Activated CD8-positive, alpha-beta memory T cell treated with anti-CD3 and anti-CD28 coated beads, Interleukin-2, amount 50 U/mL, for 1 hour (primary cell): ENCODE measurements around the gene SMPDL3B.

Experiments
- DNase-seq: peaks from one replicate; pipeline ENCODE4 v3.0.0-alpha.2; 2020; ENCODE audit errors: extremely low read depth

The SMPDL3B gene, protein sequence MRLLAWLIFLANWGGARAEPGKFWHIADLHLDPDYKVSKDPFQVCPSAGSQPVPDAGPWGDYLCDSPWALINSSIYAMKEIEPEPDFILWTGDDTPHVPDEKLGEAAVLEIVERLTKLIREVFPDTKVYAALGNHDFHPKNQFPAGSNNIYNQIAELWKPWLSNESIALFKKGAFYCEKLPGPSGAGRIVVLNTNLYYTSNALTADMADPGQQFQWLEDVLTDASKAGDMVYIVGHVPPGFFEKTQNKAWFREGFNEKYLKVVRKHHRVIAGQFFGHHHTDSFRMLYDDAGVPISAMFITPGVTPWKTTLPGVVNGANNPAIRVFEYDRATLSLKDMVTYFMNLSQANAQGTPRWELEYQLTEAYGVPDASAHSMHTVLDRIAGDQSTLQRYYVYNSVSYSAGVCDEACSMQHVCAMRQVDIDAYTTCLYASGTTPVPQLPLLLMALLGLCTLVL

DNA sequence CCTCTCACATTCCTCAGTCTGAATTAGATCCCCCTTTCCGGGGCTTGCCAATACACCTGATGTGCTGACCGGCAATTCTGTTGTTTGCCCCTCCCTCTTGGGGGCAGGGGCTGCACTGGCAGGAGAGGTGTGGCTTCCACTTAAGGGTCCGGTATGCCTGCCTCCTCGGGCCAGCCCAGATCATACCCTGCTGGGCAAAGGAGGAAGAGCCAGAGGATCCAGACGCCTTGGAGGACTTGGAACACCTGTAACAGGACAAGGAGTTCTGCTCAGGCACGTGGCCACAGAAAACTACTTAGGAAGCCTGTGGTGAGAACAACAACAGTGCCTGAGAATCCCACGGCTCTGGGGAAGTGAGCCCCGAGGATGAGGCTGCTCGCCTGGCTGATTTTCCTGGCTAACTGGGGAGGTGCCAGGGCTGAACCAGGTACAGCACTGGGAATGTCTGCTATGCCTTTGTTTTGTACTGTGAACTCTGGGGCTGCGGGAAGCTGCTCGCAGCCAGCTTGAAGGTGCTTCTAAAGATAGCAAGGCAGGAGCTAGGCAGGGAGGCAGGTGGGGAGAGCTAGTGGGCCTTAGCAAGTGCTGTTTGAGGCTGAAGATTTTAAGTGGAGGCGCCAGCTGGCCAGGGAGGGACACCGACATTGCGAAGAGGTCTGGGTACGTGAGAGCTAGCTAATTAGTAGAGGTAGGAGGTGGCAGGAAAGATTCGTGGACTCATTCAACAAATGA, at the start of gene SMPDL3B:
SMPDL3B (plus strand) TSS at position 183 of the 732 bp plus-strand sequence; CDS start at position 367, 184 bp downstream.
- DNase-seq, result no peak

DNA sequence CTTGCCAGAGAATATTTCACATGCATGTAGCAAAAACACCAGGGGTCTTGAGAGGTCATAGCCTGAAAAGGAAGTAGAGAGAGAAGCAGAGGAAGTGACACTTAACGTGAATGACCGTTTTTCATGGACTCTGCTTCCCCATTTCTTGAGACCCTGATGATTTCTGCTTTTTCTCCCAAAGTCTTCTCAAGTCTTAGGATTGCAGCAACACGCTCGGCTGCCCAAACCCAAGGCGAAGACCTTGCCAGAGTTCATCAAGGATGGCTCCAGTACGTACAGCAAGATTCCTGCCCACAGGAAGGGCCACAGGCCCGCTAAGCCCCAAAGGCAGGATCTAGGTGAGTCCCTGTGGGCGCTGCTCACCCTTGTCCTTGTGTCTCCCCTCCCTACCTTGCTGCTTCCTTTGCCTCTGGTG, 49.7 kb upstream of the SMPDL3B start:
- no peak for DNase-seq

DNA sequence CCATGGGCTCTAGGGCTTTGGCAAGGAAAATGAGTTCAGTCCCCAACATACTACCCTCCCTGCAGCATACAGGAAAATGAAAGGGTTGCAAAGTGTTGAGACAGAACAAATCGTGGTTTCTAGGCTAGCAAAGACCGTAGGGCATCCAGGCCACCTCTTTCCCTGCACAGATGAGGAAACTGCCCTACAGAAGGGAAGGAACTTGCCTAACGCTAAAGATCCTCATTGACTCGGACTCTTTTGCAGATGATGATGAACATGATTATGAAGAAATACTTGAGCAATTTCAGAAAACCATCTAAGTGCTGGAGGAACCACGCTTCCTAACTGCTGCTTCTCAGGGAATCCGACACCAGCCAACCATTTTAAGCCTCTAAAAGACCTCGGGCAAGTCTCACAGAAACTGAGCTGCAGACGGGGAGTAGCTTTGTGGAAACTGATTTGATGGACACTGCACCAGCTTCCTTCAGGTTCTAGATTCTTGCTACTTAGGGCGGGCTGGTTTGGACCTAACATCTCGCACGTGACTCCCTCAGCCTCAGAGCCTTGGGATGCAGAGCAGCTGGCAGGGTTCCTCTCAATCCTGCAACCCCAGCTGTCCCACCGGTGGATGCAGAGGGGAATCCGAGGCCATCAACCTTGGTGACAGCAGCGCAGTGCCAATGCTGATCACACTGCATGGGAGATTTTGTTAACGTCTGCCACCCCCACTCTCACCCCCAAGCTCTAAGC, 49.0 kb upstream of the SMPDL3B start:
- DNase-seq, result no peak

DNA sequence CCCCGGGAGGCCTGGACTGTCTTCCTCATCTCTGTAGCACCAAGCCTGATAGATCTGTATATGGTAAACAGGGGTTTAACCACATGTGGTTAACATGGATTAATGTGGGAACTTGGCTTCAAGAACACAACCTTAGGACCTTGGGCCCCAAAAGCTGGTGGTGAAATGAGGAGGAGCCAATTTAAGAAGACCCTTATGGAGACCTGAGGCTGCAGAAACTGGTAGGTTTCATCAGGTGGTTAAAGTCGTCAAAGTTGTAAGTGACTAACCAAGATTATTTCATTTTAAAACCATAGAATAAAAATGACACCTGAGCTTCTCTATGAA, 48.5 kb upstream of the SMPDL3B start:
- no peak for DNase-seq

DNA sequence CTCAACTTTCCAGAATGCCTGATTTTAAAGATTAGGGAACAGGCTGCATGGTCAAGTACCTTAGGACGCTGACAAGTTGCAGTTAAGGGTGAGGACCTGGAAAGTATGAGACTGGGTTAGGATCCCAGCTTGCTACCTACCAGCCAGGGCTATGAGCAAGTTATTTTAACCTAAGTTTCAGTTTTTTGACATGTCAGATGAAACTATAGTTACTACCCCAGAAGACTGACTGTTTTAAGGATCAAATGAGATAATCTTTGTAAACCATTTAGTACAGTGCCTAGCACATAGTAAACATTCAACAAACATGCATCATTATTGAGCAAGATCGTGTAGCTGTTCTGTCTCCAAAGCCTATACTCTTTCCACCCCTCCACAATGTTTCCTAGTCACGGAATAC, 48.1 kb upstream of the SMPDL3B start:
- DNase-seq, result no peak

DNA sequence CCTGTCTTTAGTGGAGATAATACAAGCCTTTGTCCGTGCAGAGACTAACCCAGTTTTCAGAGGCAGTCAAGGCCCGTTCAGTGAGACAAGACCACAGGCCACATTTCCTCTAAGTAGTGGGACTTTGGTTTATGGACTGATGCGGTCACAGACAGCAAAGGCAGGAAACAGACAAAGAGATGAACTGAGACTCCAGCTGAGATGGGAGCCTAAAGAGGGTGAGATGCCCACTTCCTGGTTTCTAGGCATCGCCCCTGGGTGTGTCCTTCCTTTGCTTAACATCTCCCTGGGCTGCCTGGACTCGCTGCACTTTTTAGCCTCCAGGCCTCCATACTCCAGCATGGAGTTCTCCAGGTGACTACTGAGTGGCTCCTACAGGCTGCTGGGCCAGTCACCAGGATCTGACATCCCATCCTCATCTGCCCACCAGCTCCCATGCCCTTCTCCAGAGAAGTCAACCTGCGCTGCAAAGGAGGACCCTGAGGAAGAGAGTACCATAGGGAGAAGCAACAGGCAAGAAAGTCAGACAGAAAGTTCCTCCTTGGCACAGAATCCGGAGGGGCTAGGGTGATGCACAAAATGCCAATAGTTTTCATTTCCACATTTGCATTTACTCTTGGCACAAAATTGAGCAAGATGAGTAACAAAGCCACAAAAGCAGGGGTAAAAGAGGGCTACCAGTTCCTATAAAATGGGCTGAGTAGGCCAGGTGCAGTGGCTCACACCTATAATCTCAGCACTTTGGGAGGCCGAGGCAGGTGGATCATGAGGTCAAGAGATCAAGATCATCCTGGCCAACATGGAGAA, 47.4 kb upstream of the SMPDL3B start:
- DNase-seq, result no peak

DNA sequence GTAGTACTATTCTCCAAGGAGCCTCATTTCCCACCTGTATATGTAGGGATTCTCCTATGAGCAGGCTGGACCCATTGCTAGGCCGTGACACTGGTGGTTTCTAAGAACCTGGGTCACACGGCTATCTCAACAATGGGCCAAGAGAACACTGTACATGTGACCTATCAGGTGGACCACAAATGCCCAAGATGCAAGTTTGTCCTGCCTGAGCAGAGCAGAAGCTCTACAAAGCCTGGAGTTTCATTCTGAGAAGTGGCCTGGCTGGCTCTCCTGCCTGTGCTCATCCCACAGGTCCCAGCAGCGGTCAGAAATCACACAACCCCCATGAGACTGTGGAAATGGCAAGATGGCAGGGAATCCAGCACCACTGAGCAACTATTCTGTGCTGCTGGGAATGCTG, 45.3 kb upstream of the SMPDL3B start:
- no peak for DNase-seq

DNA sequence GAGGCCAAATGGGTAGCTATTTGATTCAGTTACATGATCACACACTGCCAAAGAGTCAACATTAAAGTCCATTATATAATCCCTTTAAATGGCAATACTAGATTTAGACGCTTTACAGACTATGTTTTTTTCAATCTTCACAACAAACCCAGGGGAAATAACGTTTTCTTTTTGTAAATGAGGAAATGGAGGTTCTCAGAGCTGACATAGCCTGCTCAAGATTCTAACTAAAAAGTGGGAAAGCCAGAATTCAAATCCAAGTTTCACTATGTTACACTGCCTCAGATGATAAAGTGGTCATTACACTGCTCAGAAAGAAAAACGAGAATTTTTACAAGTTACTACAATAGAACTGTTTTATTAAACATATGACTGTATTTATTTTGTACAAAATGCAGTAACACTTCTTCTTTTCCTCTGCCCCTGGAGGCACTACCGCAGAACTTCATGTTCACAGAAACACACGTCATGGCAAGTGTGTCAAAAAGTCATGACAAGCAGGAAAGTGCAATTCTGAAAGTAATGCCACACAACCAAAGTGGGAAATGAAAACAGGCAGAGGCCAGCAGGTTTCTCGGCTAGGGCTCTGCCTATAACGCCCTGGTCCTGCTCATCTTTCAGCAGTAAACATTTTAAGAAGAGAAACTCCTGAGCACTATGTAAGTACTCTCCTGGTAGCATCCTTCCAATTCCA, 43.5 kb upstream of the SMPDL3B start:
- DNase-seq, result no peak

DNA sequence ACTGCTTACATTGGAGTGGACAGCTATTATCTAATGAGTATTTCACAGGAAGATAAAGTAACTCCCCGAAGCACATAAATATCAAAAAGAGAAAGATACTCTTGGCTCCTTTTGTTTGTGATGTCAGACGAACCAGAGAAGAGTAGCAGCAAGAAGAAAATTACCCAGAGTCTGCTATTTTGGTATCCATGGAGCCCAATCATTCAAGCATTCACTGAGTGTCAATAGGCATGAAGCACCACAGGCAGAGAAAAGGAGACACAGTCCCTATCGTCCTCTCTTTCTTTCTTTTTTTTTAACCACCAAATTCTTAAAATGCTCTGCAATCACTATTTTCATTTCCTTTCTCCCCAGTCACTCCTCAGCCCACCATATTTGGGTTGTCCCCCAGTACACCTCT, 40.3 kb upstream of the SMPDL3B start:
- DNase-seq, result no peak

DNA sequence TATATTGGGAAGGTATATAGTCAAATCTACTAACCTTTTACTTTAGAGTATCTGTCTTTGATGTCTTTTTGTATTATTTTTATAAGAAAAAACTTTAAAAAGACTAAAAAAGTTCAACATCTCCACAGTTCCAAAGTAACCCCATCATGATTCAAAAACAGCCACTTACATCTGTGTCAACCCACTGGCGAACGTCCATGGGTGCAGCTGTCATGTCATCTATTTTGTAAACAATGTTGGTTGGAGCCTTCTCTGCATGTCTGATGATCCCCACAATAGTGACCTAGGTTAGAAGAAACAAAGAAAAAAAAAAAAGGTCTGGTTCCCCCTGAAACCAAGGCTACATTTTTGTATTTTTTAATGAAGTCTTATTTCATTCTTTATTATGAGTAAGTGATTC, 28.0 kb upstream of the SMPDL3B start:
- no peak for DNase-seq

DNA sequence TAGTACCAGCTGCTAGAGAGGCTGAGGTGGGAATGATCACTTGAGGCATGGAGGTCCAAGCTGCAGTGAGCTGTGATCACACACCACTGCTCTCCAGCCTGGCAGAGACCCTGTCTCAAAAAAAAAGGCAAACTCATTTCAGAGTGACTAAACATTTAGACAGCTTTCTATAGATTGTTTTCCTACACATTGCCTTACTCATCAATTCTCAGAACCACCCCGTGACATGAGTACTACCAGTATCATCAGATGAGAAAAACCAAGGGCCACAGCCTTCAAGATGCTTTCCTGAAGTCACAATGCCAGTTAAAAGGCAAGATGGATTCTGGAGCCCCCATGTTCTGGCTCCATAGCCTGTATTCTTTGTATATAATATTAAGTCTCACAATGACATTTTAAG, 22.4 kb upstream of the SMPDL3B start:
- no peak for DNase-seq

DNA sequence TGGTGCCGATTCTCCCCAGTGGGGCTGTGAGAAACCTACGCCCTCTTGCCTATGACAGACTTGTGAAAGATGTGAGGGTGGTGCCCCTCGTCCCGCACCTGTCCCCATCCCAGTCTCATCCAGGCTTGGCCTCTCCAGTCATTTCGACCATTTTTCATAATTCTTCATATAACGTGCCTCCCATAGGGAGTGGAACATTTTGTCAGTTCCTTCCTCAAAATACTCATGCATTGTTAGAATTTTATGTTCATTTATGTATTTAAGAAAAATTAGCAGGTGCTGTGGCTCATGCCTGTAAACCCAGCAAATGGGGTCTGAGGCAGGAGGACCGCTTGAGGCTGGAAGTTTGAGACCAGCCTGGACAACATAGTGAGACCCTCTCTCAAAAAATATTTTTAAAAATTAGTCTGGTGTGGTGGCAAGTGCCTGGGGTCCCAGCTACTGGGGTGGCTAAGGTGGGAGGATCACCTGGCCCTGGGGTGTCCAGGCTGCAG, 19.7 kb upstream of the SMPDL3B start:
- no peak for DNase-seq

DNA sequence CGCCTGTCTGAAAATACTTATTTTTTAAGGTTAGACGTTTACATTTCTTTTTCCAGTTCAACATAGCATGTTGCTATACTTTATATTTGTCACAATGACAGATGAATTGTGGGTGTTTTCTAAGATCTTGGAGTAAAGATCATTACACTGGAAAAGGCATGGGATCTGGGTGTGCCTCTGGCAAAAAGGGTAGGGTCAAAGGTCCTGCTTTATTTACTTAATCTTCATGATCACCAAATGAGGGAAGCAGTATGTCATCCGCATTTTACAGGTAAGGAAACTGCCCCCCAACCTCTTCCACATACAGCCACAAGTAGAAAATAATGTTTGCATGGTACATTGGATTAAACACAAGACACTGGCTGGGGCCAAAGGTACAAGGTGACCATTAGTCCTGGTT, 12.5 kb upstream of the SMPDL3B start:
- no peak for DNase-seq

DNA sequence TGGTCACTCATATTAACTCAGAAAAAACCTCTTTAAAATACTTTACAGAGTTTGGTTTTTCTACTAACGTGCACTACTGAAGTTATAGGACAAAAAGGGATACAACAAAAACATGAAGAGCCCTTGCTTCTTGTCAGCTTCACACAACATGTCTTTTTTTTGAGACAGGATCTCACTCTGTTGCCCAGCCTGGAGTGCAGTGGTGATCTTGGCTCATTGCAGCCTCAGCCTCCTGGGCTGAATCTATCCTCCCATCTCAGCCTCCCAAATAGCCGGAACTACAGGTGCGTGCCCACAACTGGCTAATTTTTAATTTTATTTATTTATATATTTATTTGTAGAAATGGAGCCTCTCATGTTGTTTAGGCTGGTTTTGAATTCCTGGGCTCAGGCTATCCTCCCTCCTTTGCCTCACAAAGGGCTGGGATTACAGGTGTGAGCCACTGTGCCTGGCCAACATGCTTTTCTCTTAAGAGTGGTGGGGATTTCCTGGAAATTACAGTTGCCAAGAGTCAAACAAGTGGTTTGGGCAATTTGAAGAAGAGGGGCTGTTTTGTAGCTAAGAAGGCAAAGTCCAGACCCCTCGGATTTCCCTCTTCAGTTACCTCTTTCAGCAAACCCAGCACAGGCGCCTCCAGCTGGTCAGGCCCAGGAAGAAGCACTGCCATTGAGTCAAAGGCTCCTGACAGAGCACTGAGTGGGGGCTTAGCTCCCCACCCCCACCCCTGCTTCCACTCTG, 6.4 kb upstream of the SMPDL3B start:
- DNase-seq, result no peak

DNA sequence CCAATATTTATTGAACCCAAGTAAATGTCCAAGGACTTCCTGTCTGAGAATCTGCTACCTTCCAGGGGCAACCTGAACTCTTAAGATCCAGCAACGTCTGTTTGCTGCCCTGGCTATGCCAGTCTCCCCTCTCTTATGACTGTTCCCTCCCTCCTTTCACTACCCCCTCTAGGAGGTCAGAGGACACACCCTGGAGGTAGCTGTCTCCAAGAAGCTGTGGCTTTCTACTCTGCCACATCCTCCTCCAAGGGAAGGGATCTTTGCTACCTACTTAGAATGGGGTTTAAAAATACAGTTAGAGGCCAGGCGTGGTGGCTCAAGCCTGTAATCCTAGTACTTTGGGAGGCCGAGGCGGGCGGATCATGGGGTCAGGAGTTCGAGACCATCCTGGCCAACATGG, 3.6 kb upstream of the SMPDL3B start:
- DNase-seq, result no peak

DNA sequence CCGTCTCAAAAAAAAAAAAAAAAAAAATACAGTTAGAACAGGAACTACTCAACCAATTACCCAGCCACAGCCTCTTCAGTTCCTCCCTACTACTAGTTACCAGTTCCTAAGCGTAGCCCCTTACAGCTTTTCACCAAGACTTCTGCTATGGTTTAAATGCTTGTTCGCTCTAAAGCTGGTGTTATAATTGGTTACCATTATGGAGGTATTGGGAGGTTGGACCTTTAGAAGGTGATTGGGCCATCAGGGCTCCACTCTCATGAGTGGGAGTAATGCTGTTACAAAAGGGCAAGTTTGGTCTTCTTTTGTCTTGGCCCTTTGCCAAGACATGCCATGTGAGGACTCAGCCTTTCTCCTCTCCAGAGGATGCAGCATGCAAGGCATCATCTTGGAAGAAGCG, 3.0 kb upstream of the SMPDL3B start:
- DNase-seq, result no peak

DNA sequence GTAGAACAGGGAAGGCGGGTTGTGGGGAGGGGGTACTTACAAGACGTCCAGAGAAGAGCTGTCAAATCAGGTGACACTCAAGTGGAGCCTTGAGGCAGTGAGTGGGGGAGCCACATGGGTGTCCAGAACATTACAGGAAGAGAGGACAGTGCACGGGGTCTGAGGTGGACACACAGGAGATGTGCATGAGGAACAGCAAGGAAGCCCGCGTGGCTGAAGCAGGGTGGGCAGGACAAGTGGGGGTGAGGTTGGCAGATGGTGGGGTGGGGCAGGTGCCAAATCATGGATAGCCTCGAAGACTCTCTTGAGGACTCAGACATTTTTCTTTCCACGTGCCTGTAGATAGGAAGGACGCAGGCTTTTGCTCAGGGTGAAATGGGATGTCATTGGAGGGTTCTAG, 921 bp downstream of the SMPDL3B start:
- DNase-seq, result no peak

DNA sequence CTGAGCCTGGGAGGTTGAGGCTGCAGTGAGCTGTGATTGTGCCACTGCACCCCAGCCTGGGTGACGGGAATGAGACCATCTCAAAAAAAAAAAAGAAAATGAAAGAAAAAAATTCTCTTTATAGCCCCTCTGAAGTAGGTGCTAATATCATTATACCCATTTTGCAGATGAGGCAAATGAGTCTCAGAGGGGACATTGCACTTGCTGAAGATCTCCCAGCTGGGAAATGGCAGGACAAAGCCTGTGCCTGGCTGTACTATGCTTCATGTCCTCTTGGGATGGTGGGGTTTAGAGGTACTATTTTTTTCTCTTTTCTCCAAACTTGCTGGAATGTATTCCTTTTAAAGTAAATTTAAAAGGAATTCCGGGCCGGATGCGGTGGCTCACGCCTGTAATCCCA, 1.6 kb downstream of the SMPDL3B start:
- DNase-seq, result no peak

DNA sequence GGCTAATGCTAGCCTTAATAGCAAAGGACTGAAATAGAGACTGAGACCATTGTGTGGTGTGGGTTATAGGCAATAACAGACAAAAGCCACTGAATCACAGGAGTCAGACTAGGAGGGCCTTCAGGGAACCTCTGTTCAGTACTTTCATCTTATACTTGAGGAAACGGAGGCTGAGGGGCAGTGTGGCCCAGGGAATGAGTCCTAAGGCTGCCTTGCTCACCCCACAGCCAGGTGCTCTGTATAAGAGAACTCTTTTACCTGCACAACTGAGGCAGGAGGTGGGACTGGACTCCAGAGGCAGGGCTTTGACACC, 2.7 kb downstream of the SMPDL3B start:
- no peak for DNase-seq

DNA sequence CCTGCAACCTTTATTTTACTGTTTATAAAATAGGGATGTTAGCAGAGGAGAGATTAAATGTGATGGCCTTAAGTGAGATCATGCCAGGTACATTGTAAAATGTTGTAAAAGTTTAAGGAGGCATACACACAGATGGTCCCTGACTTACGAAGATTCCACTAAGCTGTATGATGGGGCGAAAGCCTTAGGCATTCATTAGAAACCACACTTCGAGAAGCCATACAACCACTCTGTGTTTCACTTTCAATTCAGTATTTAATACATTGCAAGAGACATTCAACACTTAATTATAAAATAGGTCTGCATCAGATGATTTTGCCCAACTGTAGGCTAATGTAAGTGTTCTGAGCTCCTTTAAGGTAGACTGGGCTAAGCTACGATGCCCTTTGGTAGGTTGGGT, 3.7 kb downstream of the SMPDL3B start:
- DNase-seq, result no peak

DNA sequence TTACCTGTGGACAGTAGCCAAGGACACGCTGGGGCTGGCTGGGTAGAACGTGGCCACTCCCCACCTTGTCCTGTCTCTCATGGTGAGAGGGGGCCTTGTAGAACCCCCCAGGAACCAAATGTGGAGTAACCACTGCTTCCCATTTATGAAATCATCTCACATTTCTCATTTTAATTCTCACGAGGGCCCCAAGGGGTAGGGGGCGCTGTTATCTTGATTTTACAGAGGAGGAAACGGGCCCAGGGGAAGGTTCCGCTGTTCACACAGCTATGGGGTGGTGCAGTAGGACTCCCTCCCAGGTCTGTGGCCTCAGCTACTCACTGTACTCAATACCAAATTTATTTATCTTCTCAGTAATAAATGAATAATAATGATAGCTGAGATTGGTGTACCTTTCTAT, 5.5 kb downstream of the SMPDL3B start:
- peak; percentile 39 for DNase-seq
